NOMO-1 treated with dmso at 0.1 percent for 144 hours (cell line): ENCODE results near the gene IFNB1.

Source experiments
- DNase-seq: peaks from one replicate; lab custom pipeline; 2025; ENCODE audit not compliant: unreplicated experiment; lab: John Stamatoyannopoulos, UW

IFNB1 gene

GRCh38 chr9:21077781-21078180, at the start of gene IFNB1:
Gene IFNB1, minus strand, starts transcription at chr9:21077942. Its CDS starts 73 bp downstream, at chr9:21077869.
- no peak for DNase-seq

- DNase-seq: no peak
These were observed 44.0 kb upstream of the IFNB1 start for GRCh38 chr9:21121595-21122251.

- no peak for DNase-seq
These were observed 43.3 kb upstream of the IFNB1 start for GRCh38 chr9:21121079-21121478.

GRCh38 chr9:21119093-21119770, 41.5 kb upstream of the IFNB1 start:
- no peak for DNase-seq

- no peak for DNase-seq
These were observed 36.6 kb upstream of the IFNB1 start for GRCh38 chr9:21114311-21114710.

GRCh38 chr9:21110708-21111576, 33.2 kb upstream of the IFNB1 start:
- no peak for DNase-seq

GRCh38 chr9:21104787-21105186, 27.0 kb upstream of the IFNB1 start:
- no peak for DNase-seq

- no peak for DNase-seq
These were observed 24.6 kb upstream of the IFNB1 start for GRCh38 chr9:21102305-21102704.

GRCh38 chr9:21097817-21098216, 20.1 kb upstream of the IFNB1 start:
- DNase-seq: no peak

GRCh38 chr9:21096901-21097255, 19.1 kb upstream of the IFNB1 start:
- DNase-seq: no peak

GRCh38 chr9:21096172-21096900, 18.6 kb upstream of the IFNB1 start:
- no peak for DNase-seq

- DNase-seq: no peak
These were observed 17.8 kb upstream of the IFNB1 start for GRCh38 chr9:21095561-21095960.

- DNase-seq: no peak
These were observed 8.8 kb upstream of the IFNB1 start for GRCh38 chr9:21086538-21086937.

GRCh38 chr9:21085005-21085404, 7.3 kb upstream of the IFNB1 start:
- no peak for DNase-seq

GRCh38 chr9:21084242-21084850, 6.6 kb upstream of the IFNB1 start:
- no peak for DNase-seq

GRCh38 chr9:21082671-21083070, 4.9 kb upstream of the IFNB1 start:
- DNase-seq: no peak

- DNase-seq: no peak
These were observed 4.3 kb upstream of the IFNB1 start for GRCh38 chr9:21081999-21082398.

- DNase-seq: no peak
These were observed 3.7 kb upstream of the IFNB1 start for GRCh38 chr9:21081451-21081850.

- DNase-seq: no peak
These were observed 3.1 kb upstream of the IFNB1 start for GRCh38 chr9:21080793-21081192.

GRCh38 chr9:21078702-21079101, 960 bp upstream of the IFNB1 start:
- no peak for DNase-seq

- no peak for DNase-seq
These were observed 2.3 kb downstream of the IFNB1 start for GRCh38 chr9:21075484-21075883.
